HG02571 (cell line): ENCODE data around the gene OR1A2.
"Not testable (repeated sequence)": the region's sequence is repeated elsewhere in the genome, so short reads cannot be mapped to it uniquely, and the experiment has no call there.

ENCODE experiments used
- ATAC-seq: cut with Tn5 transposase; IDR thresholded peaks from one replicate; pipeline ENCODE4 v1.9.1; 2021; ENCODE audit warnings: mild to moderate bottlenecking, moderate library complexity; ENCODE audit not compliant: unreplicated experiment

OR1A2 gene

GRCh38 chr17:3197219-3197618 lies at the start of gene OR1A2:
Gene OR1A2, plus strand, starts transcription at chr17:3197519. Its CDS starts 0 bp downstream, at chr17:3197519.
- no peak for ATAC-seq

GRCh38 chr17:3157218-3157617 lies 40.1 kb upstream of the OR1A2 start:
- no peak for ATAC-seq

GRCh38 chr17:3167574-3167973 lies 29.7 kb upstream of the OR1A2 start:
- no peak for ATAC-seq

GRCh38 chr17:3189961-3190360 lies 7.4 kb upstream of the OR1A2 start:
- no peak for ATAC-seq

GRCh38 chr17:3207367-3207766 lies 10.0 kb downstream of the OR1A2 start, which contains the start of gene OR1A1:
Gene OR1A1, plus strand, starts transcription at chr17:3207667. Its CDS starts 7,954 bp downstream, at chr17:3215621.
- no peak for ATAC-seq

- ATAC-seq: no peak
Measured at GRCh38 chr17:3208484-3208883, 11.2 kb downstream of the OR1A2 start.

- no peak for ATAC-seq
Measured at GRCh38 chr17:3213001-3213400, 15.7 kb downstream of the OR1A2 start.

GRCh38 chr17:3213587-3213986 lies 16.3 kb downstream of the OR1A2 start:
- ATAC-seq: no peak

GRCh38 chr17:3219978-3220377 lies 22.7 kb downstream of the OR1A2 start:
- not testable (repeated sequence) for ATAC-seq

GRCh38 chr17:3221850-3222249 lies 24.5 kb downstream of the OR1A2 start:
- ATAC-seq: no peak

GRCh38 chr17:3222505-3222904 lies 25.2 kb downstream of the OR1A2 start:
- no peak for ATAC-seq

- not testable (repeated sequence) for ATAC-seq
Measured at GRCh38 chr17:3224721-3225352, 27.5 kb downstream of the OR1A2 start.

- not testable (repeated sequence) for ATAC-seq
Measured at GRCh38 chr17:3232300-3232699, 35.0 kb downstream of the OR1A2 start.

GRCh38 chr17:3238685-3239084 lies 41.4 kb downstream of the OR1A2 start:
- not testable (repeated sequence) for ATAC-seq

GRCh38 chr17:3241044-3241443 lies 43.7 kb downstream of the OR1A2 start:
- ATAC-seq: not testable (repeated sequence)

- not testable (repeated sequence) for ATAC-seq
Measured at GRCh38 chr17:3244841-3245240, 47.5 kb downstream of the OR1A2 start.
